GM21825 (cell line): ENCODE data around the gene ATP6V0E2.
"Not testable (repeated sequence)": the region's sequence is repeated elsewhere in the genome, so short reads cannot be mapped to it uniquely, and the experiment has no call there.

Experiments used
- ATAC-seq: cut with Tn5 transposase; IDR thresholded peaks from one replicate; pipeline ENCODE4 v1.9.1; 2021; ENCODE audit warnings: mild to moderate bottlenecking, moderate library complexity; ENCODE audit not compliant: unreplicated experiment

The ATP6V0E2 gene

DNA sequence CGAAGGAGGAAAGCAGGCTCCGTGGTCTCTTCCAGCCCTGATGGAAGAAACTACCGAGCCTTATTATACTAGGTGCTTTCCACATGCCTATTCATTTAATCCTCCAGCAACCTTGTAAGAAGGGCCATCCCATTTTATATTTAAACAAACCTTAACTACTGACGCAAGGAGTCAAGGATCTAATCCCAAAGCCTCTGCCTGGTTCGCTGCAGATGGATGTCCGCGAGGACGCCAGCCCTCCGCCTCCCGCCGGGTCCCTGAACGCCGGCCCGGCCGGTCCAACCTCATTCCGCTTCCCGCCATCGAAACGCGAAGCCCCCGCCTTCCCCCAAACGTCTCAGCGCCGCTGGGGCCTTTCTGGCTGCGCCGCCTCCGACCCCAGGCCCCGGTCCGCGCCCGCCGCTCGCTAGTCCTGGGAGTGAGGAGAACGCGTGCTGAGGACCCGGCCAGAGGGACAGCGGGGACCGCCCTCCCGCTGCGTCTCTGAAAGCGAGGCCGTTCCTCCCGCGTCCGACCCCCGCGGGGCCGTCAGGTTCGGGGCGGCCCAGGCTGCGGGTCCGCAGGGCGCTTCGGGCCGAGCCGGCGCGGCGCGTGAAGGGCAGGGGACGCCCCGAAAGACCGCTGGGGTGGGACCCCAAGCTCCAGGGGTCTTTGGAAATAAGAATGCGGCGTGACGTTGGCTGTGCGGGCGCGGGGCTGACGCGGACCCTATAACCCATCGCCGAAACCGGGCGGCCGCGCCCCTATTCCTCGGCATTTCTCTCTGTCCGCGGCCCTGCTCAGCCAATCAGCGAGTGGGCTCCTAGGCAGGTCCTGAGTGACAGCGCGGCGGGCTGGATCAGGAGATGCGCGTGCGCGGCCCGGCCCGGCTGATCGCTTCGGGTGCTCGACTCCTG, at the start of gene ATP6V0E2:
Gene ATP6V0E2, plus strand, starts transcription at position 896 of the 896 bp plus-strand sequence. CDS start 97 bp downstream, outside the sequence.
- peak; percentile 87 for ATAC-seq

DNA sequence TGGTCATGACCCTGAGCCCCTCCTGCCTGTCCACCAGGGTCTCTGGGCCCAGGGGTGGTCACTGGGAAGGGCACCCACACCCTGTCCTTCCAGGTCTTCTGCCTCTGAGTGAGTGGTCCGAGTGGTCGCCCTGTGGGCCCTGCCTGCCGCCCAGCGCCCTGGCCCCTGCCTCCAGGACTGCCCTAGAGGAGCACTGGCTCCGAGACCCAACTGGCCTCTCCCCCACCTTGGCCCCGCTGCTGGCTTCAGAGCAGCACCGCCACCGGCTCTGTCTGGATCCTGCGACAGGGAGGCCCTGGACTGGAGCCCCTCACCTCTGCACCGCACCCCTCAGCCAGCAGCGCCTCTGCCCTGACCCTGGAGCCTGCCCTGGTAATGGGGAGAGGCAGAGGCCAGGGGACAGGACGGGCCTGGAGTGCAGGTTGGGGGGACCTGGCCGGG, 49.4 kb upstream of the ATP6V0E2 start:
- ATAC-seq = no peak

DNA sequence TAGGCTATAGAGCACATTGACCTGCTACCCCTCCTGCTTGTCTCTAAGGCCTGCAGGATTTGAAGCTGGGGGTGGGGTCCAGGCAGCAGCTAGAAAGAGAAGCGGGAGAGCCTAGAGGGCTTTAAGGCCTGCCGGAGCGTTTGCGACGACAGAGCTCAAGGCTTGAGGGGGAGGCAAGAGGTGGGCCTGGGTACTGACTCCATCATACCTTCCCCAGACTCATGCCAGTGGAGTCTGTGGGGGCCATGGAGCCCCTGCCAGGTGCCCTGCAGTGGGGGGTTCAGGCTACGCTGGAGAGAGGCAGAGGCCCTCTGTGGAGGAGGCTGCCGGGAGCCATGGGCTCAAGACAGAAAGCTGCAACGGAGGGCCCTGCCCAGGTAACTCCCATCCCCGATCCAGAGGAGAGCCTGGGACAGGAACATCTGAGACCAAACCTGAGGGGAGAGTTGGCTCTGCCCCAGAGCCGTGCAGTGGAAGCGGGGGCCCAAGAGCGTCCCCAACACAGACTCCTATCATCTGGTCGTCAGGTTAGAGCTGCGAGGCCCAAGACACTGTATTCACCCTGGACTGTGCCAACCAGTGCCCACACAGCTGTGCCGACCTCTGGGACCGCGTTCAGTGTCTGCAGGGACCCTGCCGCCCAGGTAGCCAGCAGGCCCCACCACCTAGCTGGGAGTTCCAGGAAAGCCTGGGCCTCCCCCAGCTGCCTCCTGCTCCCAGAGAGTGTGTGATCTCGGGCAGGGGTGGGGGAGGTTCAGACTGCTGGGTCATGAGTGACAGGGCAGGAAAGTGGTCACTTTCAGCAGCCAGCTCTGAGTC, 48.8 kb upstream of the ATP6V0E2 start:
- ATAC-seq = no peak

DNA sequence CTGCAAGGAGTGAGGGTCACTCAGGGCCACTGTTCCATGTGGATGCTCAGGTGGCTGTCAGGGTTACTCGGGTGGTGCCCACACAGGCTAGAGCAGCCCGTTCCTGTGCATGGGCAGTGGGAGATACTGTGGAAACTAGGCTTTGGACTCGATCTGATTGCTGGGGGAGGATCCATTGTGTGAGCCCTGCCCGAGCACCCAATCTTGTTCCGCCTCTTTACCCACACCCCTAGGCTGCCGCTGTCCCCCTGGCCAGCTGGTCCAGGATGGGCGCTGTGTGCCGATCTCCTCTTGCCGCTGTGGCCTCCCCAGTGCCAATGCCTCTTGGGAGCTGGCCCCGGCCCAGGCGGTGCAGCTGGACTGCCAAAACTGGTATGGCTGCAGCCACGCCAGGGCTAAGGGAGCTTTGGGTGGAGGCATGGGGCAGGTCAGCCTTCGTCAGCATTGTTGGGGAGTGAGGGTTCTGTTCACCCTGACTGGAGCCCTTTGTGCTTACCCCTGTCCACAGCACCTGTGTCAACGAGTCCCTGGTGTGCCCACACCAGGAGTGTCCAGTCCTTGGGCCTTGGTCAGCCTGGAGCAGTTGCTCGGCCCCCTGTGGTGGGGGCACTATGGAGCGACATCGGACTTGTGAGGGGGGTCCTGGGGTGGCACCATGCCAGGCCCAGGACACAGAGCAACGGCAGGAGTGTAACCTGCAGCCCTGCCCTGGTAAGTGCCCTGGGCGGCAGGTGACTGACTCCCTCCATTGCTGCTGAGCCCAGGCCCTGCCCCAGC, 48.0 kb upstream of the ATP6V0E2 start:
- ATAC-seq = no peak

DNA sequence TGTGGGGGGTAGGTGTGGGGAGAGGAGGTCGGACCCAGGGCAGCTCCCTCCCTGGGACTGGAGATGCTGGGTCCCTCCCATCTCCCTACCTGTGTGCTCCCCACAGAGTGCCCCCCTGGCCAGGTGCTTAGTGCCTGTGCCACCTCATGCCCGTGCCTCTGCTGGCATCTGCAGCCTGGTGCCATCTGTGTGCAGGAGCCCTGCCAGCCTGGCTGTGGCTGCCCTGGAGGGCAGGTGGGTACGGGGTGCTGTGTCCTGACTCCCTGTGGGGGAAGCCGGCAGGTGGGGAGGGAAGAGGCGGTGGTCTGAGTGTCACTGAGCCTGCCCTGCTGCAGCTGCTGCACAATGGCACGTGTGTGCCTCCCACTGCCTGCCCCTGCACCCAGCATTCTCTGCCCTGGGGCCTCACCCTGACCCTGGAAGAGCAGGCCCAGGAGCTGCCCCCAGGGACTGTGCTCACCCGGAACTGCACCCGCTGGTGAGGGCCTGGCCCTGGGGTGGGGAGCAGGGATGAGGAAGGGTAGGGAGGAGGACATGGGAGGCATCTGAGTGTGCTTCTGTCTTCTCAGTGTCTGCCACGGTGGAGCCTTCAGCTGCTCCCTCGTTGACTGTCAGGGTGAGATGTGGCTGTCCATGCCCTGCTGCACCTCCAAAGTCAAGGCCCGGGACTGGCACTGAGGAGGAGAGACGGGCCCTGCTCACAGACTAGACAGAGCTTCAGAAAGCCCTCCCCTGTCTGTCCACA, 47.3 kb upstream of the ATP6V0E2 start:
- ATAC-seq = no peak

DNA sequence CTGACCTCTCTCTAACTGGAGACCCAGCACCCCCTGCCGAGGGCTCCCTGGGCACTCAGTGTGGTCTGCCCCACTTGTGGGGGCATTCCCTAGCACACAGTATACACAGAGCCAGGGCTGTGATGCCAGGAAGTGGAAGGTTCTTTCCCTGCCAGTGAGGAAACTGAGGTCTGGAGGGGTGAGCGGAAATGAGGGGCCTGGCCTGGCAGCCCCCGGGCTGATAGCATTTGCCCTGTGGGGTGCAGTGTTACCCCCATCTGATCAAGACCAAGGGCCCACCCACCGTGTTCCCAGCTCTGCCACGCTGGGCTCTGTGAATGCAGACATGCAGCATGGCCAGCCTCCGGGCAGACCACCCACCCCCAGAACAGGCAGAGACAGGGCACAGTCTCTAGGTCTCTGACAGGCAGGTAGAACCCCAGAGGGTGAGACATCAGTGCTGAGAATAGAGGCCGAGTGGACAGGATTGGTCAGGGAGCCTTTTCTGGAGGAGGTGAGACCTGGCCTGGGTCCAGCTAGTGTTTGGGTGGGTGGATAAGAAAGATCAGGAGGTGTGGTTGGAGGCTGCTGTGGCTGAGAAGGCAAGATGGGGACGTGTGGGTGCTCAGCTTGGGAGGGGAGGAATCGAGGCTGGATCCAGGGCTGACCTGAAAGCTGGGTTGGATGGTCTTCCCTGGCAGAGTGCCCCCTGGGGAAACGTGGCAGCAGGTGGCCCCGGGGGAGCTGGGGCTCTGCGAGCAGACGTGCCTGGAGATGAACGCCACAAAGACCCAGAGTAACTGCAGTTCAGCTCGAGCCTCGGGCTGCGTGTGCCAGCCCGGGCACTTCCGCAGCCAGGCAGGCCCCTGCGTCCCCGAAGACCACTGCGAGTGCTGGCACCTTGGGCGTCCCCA, 46.4 kb upstream of the ATP6V0E2 start:
- ATAC-seq = no peak

DNA sequence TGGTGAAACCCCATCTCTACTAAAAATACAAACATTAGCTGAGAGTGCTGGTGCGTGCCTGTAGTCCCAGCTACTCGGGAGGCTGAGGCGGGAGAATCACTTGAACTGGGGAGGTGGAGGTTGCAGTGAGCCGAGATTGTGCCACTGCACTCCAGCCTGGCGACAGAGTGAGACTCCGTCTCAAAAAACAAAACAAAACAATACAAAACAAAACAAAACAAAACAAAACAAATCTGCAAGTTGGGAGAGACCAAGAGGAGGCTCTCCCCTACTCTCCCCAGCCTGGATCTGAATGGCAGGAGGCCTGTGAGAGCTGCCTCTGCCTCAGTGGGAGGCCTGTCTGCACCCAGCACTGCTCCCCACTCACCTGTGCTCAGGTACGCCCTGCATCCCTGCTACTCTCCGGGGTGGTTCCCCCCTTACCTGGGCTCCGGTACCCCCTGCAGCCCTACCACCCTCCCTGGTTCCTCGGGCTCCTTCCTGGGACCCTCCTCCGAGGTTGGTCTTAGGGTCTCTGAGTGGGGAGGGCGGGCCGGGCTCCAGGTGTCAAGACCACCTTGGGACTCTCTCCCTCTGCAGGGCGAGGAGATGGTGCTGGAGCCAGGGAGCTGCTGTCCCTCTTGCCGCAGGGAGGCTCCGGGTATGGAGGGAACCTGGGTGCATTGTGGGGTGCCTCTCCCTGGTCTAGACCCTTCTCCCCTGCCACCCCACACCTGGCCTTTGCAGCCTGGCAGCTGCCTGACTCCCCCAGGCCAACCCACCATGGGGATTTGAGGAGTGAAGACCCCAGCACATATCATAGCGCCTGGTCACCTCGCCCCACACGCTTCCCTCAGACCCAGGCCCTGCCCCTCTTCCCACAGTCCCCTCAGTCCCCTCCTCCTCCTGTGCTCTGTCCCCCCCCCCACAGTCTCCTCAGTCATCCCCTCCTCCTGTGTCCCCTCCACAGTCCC, 45.1 kb upstream of the ATP6V0E2 start:
- no peak for ATAC-seq

DNA sequence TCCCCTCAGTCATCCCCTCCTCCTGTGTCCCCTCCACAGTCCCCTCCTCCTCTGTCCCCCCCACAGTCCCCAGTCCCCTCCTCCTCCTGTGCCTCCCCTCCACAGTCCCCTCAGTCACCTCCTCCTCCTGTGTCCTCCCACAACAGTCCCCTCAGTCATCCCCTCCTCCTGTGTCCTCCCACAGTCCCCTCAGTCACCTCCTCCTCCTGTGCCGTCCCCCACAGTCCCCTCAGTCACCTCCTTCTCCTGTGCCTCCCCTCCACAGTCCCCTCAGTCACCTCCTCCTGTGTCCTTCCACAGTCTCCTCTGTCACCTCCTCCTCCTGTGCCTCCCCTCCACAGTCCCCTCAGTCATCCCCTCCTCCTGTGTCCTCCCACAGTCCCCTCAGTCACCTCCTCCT, 43.2 kb upstream of the ATP6V0E2 start:
- ATAC-seq = not testable (repeated sequence)

DNA sequence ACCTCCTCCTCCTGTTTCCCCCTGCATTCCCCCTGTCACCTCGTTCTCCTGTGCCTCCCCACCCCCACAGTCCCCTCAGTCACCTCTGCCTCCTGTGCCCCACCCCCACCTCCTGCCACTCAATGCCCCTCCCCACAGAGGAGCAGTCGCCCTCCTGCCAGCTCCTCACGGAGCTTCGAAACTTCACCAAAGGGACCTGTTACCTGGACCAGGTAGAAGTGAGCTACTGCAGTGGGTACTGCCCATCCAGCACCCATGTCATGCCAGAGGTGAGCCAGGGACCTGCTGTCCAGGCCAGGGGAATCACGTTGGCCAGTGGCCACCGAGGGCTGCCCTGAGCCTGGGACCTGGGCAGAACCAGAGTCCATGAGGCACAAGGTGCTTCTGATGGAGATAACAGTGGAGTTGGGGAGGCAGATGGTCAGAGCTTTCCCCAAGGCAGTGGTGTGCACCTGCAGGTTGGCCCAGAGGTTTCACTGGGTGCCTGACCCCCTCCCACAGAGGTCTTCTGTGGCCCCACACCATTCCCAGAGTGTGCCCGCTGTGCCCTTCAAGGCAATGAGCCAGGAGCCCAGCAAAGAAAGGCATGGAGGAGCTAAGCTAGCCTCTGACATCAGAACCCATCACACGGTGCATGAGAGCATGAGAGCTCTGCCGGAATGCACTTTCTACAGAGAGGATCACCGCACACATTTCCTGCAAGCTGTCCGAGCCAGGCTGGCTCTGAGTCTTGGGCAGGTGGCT, 42.6 kb upstream of the ATP6V0E2 start:
- no peak for ATAC-seq

DNA sequence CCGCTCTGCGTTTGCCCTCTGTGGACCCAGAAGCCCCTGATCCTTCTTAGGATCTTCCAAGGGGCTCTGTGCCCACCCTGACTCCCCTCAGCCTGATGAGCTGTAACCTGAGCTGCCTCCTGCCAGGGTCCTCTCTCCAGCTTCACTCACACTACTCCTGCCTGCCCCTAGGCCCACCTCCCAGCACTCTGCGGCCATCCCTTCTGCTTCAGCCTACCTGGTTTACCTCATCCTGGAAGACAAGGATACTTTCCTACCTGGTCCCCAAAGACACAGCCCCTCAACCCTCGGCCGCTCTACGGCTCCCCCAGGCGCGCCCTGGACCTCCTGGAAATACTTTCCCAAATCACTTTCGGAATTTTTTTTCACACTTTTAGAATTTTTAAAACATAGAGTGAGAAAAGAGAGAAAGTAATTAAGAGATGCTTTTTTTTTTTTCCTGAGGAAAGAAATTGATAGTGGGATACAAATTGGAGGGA, 42.0 kb upstream of the ATP6V0E2 start:
- no peak for ATAC-seq

DNA sequence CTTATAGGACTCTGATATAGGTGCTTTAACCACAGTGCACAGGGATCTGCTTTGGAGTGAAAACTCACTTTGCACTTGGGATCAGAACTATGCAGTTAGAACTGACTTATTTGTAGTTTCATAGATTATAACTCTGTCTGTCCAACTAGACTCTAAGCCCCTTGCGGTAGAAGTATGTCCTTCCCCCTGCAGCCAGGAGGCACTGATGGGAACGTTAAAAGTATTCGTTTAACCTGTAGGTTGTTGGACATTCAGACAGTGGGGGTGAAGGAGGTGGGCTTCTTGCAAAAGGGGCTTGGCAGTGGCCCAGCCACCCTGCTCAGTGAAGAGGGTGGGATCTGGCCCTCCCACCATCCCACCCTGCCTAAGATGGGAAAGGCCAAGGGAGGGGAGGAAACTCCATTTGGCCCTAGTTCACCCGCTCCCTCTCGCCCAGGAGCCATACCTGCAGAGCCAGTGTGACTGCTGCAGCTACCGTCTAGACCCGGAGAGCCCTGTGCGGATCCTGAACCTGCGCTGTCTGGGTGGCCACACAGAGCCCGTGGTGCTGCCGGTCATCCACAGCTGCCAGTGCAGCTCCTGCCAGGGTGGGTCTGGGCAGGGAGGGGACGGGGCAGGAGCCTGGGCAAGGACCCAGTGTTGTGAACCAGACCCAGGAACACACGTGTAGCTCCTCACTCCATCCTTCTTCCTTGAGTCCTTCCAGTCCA, 41.3 kb upstream of the ATP6V0E2 start:
- ATAC-seq = no peak

DNA sequence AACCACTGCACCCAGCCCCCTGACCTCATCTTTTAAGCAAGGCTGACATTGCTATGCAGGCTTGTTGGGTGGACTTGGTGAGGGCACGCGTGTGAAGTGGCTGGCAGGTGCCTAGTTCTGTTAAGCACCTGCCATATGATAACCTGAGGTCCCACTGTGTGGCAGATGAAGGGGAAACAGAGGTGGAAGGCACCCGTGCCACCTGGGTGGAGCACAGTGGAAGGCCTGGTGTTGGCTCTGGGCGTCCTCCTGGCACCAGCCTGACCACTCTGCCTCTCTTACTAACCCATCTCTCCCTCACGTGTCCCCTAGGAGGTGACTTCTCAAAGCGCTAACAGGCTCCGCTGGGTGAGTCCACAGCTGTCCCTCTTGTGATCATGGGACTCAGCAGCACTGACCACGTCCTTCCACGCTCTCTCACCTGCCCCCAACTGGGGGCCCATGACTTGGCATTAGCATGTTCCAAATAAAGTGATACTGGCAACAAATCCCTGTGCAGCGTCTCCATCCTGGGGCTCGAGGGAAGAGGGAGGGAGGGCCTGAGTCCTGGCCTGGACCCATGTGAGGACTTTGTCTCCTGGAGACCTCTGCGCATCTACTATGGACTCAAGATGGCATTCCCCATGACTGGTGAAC, 40.2 kb upstream of the ATP6V0E2 start:
- no peak for ATAC-seq

DNA sequence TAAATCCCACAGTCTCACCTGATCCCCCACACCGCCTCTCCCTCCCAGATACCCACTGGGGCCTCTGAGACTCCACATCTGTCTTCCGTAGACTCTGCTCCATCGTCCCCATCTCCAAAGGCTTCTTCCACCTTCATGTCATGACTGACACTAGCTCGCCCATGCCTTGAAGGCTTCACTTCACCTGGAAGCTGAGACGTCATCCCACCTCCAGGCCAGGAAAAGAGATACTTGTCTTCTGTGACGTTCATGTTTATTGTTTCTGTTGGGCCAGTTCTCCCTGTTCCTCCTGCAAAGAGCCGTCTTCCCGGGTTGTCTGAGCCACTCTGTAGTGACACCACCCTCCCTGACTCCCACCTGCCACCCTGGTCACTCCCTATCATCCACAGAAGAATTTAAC, 39.2 kb upstream of the ATP6V0E2 start:
- ATAC-seq = no peak

DNA sequence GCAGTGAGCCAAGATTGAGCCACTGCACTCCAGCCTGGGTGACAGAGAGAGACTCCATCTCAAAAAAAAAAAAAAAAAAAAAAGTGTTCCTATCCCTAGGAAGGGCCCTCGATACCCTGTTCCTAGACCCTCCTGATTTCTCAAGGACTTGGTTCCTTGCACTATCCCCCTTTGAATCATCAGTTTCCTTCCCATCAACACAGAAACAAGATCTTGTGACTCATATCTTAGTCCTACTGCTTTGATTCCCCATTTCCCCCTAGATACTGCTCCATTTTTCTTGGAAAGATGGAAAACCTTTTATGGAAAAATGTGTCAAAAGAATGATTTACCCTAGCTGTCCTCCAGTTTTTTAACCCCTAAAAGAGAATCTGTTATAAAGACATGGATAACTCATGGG, 37.3 kb upstream of the ATP6V0E2 start:
- ATAC-seq = no peak

DNA sequence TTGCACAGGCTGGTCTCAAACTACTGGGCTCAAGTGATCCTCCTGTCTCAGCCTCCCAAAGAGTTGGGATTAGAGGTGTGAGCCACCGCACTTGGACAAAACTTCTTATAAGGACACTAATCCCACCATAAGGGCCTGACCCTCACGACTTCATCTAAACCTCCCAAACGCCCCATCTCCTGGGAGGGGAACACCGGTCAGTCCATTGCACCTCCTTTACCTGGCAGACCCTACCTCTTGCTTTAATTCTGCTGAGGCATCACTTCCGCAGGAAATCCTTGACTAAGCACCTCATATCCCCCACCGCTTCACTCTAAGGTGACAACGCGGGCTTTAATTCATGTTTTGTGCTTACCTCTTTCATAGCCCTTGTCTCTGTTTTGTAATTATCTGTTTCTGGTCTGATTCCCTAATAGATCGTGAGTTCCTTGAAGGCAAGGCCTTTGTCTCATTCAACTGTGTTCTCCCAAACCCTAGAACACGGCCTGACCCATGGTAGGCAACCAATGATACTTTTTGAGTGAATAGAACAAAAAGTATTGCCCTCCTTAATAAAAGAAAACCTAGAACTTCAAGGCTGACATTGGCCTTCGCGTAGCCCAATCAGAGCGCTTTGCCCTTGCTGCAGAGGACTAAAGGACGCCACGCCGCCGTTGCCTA, 36.1 kb upstream of the ATP6V0E2 start:
- ATAC-seq = no peak
